GM11168 (cell line): ENCODE measurements around the gene SRPRB.

Source experiments
- in situ Hi-C: fragments of 300-500 bp; cut with MboI; formaldehyde crosslinking; loops from one replicate; pipeline ENCODE4 v1.12.0; 2022; ENCODE audit warnings: low sequenced_read_pairs; ENCODE audit not compliant: unreplicated experiment

The SRPRB gene

DNA sequence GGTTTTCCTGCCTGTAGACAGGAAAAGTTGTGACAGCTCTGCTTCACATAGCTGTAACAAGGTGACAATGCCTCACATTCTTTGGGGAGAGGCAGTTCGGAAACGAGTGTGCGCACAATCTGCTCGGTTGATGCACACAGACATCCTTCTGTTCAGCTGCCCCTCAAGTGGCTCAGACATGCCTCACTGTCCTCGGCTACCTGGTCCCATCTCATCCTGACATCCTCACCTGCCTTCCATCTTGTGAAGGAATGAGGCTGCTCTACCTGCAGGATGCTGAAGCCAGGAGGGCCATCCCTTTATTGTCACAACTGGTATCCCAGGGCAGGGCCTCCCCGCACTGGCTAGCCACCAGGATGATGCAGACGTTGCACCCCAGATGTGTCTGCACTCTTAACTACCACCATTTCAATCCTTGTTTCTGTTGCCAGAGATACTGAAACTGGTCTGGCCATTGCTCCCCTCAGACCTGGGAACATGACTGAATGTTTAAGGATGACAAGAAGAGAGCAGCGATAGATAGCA is 19.4 kb downstream of the SRPRB start:
- in situ Hi-C loops: loop anchor here (10.0 kb wide), 1 partner anchor 100 kb away; no protein-coding TSS in a partner anchor

DNA sequence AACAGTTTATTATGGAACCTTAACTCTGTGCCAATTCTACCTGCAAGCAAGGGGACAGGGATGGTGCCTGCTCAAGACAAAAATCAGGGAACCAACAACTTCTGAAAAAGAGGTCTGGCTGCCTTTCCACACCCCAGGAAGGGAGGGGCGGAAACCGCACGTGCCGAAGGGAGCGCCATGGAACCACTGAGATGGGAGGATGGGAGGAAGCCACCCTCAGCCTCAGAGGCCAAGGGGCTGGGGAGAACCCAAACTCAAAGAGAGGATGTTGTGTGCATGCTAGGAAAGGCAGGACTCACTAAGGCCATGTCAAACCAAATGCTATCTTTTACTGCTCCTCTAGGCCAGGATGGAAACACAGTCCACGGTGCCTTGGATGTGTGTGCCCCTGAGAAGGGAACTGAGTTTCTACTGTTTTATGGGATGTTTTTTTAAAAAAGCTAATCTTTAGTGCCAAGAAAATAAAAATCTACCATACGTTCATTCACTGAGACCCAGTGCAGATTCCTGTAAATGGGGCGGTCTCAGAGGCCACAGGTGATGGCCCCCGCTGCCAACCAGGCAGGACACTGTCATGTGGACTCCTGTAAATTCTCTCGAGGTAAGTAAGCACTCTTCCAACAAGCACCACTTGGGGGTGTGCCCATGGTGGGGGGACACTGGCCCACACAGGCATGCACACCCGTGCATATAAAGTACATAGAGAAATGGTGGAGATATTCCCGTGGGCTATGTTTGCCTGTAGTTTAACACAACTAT is 20.5 kb downstream of the SRPRB start:
- in situ Hi-C loops: loop anchor here (10.0 kb wide), 1 partner anchor 99 kb away; no protein-coding TSS in a partner anchor

DNA sequence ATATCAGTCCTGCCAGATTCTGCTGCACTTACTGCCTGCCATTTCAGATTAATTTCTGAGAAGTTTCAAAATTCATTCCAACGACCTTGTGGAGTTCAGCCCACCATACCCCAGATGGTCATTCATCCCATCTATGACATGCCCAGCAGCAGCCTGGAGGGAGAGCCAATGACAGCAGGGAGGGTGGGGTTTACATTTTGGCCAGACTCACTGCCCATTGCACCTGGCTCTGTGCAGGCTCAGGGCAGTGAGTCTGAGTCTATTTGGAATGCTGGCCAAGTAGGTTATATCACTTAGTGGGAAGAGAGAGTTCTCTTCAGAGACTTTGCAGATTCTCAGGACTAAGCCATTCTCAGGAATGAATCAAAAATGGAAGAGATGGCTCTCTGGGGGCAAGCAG is 21.5 kb downstream of the SRPRB start:
- in situ Hi-C loops: loop anchor here (10.0 kb wide), 1 partner anchor 98 kb away; no protein-coding TSS in a partner anchor

DNA sequence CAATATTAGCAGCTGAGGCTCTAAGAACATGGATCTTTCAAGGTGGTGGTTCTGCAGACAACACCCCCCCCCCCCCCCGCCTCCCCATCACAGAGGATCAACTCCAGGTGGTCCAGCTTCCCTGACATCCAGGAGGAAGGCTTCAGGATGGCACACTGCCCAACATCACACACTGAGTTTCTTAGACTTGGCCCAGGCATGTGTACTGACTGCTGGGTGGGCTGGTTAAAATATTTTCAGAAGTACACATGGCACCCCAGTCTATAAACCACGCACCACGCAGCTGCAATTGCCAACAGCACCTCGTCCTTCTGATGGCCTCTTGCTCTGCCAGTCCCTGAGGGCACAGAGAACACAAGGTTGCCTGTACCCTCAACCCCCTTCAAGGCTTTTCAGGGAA is 22.1 kb downstream of the SRPRB start:
- in situ Hi-C loops: loop anchor here (10.0 kb wide), 1 partner anchor 97 kb away; no protein-coding TSS in a partner anchor

DNA sequence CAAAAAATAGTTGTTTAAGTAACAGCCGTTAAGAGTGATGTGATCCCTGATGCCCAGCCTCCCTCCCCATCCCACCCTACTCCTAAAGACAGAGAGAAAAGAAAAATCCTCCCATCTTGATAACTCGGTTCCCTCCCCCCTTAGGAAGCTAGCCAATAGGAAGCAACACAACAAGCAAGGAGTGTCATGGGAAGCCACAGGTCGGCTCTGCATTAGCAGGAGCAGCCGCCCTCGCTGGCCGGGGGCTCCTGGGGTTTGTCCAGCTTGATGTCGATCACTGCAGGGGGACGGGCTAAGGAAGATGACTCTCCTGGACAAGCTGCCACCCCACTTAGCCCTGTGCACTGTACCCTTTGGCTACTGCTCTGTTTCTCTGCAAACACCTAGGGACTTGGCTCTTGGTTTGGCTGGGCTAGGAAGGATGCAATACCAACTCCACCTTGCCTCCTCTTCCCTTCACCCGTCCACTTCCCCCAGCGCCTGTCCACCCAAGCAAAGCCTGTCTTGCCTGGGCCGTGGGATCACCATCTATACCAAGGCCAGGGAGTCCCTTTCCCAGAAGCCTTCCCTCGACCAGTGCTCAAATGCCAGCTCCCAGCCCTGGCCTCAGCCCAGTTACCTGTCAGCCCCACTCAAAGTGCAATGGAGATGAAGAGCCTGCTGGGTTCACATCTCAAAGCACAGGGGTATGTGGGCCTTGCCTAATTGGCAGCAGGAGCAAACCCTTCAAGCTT is 23.1 kb downstream of the SRPRB start:
- in situ Hi-C loops: loop anchor here (10.0 kb wide), 1 partner anchor 96 kb away; no protein-coding TSS in a partner anchor

DNA sequence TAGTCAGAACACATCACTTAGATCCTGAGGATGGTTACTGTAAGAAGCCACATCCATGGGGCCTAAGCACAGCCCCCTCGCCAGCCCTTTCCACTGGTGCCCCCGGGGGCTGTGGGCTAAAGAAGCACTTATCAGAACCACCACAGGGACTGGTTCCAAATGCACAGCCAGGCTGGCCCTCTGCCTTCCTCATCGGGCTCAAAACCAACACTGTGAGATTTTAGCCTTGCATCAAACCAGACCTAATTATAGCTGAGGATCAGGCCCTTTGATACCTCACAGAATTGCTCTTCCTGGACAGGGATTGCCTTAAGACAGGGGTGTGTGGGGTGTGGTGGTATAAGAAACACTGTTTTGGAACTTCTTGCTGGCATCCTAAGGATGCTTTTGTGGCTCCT is 23.7 kb downstream of the SRPRB start:
- in situ Hi-C loops: loop anchor here (10.0 kb wide), 1 partner anchor 95 kb away; no protein-coding TSS in a partner anchor

DNA sequence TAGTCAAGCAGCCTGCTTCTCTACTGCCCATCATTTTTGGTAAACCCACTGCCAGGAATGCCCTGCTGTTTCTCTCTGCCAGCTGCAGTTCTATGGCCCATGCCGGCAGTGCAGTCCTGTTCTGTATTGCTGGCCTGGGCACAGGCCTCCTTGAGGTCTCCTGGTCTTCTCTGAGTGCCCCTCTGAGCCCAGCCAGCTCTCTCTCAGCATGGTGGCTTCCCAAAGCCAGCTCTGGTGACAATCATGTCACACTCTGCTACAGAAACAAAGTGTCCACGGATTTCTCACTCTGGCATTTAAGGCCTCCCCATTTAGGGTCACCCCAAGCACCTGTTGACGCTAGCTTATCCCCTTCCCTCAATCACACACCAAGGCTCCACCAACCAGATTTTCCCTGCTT is 24.5 kb downstream of the SRPRB start:
- in situ Hi-C loops: no loop called here

DNA sequence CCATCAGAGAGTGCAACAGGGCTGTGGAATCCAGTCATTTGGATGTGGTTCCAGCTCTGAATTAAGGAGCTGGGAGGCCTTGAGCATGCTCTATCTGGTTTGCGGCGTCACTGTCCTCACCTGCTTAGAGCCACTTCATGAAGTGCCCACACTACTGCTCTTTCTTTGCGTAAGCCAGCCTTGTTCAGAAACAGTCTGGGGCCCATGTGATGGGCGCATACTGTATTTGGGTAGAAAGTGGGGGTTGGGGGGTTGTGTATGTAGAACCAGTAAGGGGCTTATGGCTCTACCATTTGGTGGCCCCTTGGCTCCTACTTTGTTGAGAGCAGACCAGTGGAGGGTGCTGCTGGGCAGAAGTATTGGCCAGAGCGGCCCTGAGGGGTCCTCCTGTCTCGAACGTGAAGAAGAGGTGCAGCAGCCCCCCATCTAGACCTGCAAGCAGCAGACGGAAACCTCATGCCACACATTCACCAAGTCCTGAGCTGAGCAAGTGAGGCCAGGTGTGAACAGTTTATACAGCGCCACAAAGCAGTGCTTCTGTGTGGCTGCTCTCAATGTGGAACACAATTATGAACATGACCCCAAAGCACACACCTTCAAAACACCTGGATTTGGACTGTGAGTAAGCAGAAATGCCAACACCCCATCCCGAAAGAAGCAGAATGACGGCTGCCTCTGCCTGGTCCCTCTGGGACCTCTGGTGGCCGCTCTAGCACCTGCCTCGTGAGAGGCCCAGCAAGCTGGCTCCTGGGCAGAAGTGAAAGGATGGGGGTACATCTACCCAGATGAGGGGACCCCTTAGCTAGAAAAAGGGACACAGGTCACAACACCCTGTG is 26.6 kb downstream of the SRPRB start:
- in situ Hi-C loops: no loop called here

DNA sequence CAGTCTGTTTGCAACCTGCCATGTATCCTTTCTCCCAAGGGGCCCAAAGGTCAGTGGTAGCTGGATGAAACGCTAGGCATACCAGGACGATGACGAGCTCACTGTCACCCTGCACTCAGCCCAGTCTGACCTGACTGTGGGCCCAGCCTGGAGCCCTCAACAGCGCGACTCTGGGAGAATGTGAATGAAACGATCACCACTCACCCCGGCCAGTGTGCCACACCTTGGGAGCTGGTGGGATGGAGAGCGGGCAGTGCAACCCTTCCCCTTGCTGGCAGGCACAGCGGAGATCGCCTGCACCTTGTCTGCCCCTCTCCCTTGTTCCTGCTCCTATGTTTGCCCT is 27.2 kb downstream of the SRPRB start:
- in situ Hi-C loops: no loop called here

DNA sequence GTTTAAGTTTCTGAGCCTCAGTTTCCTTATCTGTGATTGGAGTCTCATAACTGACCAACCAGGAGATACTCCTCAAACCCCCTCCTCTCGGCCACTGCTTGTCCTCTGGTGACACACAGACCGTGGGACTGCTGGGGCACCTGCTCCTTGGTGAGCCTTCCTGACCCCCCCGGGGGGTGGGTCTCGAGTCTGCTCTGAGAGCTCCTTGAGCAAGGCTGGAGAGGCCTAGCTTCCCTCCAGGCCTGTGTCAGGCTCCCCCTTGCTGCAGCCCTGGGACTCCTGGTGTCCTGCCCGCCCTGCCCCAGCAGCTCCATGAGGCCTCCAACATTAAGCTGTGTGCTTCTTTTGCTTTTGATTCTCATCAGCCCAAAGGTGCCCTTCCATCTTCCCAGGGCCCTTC is 27.7 kb downstream of the SRPRB start:
- in situ Hi-C loops: no loop called here

DNA sequence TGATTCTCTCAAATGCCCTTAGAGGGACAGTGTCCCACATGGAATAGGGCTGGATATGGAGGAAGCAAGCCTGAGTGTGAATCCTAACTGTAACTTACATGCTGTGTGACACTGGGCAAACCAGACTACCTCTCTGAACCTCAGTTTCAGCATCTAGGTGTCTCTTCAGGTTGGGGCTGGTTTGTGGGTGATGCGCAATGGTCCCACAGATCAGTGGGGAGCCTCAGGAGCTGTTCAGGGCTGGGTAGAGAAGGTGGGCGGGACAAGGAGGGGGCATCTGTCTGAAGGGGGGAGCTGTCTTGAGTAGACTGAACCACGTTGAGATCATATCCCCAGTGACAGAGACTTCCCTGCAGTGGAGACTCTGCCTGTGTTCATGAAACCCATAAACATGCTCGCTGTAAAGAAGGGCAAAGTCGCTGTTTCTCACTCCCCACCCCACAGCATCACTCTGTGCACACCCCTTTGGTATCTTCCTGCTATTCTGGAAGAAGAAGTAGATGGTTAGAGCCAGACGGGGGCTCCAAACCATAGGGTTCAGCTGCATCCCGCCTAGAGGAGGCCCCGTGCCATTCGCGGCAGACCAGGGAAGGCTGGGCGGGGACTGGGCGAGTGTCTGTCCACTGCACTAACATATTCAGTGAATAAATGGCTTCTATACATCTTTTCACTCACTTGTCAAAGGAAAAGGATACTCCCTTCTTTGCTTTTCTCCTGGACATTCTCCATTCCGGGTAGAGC is 28.4 kb downstream of the SRPRB start:
- in situ Hi-C loops: no loop called here

DNA sequence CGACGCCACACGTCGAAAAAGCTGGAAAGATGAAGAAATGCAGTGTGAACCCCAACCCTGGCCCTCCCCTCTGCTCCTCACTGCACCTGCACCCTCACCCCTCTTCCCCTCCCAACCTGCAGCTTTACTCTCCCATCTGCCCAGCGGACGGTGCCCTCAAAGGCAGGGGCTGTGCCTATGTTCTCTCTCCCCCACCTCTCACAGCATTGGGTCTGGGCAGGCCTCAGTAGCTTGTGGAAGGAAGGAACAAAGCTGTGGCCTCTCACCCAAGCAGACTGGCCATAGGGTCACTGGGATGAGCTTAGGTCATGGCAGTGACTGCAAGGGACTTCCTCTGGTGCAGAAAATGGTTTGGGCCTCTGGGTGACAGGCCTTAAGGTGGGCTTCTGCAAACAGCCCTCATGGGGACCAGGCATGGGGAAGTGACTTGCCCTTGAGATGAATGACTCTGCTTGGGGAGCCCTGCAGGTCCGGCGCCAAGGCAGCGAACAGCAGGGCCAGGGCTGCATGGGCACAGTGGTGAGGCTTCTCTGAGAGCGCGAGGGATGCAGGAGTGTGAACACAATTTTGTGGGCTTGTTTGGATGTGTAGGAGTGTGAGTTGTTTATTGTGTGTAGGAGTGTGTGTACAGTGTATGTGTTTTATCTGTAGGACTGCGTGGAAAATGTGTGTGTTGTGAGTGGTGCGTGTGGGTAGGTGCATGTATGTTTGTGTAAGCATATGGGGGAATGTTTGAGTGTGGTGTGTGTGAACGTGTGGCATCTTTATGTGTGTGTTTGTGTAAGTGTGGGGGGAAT is 29.2 kb downstream of the SRPRB start:
- in situ Hi-C loops: no loop called here

DNA sequence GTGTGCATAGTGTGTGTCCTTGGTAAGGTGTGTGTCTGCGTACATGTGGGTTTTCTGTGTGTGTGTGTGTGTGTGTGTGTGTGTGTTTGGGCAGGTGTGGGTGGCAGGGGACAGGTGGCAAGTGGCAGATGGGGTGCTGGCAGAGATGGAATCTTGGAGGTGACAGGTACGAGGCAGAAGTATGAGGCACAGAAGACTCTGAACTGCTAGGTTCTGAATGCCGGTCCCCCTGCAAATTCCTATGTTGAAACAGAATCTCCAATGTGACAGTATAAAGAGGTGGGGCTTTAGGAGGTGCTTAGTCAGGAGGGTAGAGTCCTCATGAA is 29.8 kb downstream of the SRPRB start:
- in situ Hi-C loops: no loop called here

DNA sequence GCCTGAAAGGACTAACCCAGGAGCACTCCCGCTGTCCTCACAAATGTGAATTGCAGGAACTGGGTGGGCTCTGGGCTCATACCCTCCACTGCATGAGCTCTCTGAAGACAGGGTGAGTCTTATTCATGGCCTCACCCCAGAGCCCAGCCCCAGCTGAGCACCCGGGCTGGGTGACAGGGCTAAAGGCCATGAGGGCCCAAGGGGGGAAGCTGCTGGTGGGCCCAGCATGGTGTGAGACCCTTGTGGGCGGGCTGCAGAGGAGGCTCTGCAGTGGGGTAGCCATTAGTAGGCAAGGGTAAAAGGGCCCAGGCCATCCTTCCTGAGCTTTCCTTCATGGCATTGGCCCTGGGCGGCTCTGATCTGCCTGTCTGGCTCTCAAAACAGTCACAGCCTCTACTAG is 30.3 kb downstream of the SRPRB start:
- in situ Hi-C loops: no loop called here

DNA sequence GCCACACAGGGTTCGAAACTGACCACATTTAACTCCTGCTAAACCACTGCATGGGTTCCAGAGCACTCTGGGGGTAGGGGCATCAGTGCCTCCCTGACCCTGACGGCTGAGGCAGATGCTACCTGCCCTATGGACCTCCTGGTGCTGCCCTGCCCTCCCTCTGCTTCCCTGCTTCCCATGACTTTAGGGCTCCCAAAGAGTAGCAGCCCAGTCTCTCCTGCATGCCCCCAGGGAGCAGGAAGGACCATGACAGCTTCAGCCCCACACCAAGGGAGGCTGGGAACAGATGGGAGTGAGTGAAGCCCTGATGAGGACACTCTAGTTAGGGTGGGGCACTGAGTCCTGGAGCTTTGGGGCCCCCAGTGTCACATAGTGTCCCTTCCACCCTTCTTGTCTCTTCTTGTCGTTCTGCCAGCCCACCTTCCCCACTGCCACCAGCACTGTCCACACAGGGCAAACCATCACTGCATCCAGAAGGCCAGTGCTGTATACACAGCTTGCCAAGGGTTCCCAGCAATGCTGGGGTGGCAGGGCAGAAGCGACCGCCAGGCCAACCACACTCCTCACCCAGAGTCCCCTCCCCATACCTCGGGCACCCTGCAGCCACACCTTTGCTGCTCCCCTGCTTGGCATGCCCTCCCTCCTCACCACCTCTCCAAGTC is 31.0 kb downstream of the SRPRB start:
- in situ Hi-C loops: no loop called here

DNA sequence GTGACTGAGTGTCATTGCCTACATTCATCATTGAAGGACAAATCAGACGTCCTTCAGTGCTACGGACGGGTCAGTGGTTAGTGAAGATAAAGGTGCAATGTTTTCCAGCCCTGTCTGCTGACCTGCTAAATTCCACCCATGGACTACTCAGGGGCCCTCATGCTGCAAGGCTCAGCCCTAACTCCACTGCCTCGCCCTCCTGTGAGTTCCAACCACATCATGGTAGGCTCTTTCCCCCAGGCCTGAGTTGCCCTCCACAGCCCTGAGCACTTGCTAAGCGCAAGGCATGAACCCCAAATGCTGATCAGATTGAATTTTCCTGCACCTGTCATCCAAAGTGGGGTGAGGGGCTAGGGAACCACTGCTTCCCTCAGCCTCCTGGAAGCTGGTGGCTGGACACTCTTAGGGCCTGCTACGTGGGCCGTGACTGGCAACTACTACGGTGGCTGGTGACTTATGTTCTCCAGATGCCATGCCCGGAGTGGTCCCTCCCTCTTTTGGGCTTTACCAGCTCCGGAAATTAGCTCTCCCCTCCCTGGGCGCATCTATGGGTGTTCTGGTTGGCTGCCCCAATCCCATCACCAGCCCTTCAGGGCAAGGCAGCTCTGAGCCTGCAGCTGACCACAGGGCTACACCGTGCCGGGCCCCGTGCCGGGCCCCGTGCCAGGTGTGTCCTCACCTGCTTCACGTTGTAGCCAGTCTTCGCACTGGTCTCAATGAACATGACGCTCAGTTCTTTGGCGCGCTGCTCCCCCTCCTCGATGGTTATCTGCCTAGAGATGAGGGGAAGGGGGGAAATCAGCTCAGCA is 32.1 kb downstream of the SRPRB start:
- in situ Hi-C loops: no loop called here

DNA sequence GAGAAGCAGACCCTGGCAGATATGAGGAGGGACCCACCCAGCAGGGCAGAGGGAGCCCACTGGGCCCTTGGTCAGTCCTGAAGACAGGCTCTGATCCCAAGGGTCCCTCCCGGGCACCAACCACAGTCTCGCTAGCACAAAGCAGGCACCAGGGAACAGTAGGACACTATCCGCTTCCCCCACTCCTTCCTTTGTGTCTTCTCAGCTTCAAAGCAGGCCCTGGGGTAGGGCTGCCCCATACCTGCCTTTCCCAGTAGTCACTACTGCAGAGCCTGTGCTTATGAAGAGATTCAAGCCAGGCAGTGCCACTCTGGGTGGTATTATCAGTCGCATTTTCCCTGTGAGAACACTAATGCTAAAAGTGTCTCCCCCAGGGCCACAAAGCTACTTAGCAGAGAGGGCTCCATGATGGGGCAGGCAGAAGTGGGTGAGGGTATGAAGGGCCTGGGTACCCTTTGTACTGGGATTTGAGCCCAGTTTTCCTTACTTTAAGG is 32.7 kb downstream of the SRPRB start:
- in situ Hi-C loops: no loop called here
